ENCODE results near the gene AMPD3. TPM values are rescaled to one million over a fixed set of nuclear protein-coding genes. Genes with fewer than 3 reads are reported as not detected.

The AMPD3 gene
- total RNA-seq, 1 donor from 2014 or later = 9.8 TPM

GRCh38 chr11:10477690-10478046 lies 22.6 kb downstream of the AMPD3 start:
- TF ChIP-seq CTCF (IDR thresholded peaks at IDR 0.05) = no peak
- DNase-seq (no peak), ATAC-seq (no peak)
- Histone ChIP-seq H3K36me3 (peaks cover 11% of the 10 kb centered on the region), H3K27ac (no peak overlapping the region), H3K27me3 (ENCODE audit: low read depth) (no peaks in the 10 kb centered on the region), H3K4me1 (no peaks in the 10 kb centered on the region), H3K4me3 (no peak overlapping the region), H3K9me3 (no peaks in the 10 kb centered on the region)
- intact Hi-C loops (cut with DNase I) = no loop called here

DNA sequence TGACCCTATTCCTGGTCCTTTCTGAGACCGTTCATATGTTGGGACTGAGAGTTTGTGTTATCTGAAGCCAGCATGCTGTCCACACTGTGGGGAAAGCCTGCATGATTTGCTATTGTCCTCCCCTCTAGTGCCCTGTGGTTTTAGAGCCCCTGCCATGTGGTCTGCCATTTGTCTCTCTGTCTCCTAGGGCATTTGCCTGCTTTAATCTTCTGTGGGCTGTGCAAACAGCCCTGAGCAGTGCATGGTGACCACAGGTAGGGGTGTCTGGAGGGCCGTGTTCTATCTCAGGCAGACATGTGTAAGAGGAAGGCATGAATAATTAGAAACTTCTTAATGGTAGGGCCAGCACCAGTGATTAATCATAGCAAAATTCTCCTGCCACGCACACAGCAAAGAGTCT lies 23.0 kb downstream of the AMPD3 start:
- H3K27me3 ChIP-seq (ENCODE audit: low read depth) = no peaks in the 10 kb centered on the region
- H3K4me1 ChIP-seq = no peaks in the 10 kb centered on the region
- DNase-seq (no peak), ATAC-seq (no peak)
- H3K36me3 ChIP-seq = peaks cover 11% of the 10 kb centered on the region
- no peak for TF ChIP-seq CTCF (IDR thresholded peaks at IDR 0.05)
- no peaks in the 10 kb centered on the region for H3K9me3 ChIP-seq
- intact Hi-C loops (cut with DNase I) = no loop called here
- H3K27ac ChIP-seq = no peak overlapping the region
- H3K4me3 ChIP-seq = no peak overlapping the region

DNA sequence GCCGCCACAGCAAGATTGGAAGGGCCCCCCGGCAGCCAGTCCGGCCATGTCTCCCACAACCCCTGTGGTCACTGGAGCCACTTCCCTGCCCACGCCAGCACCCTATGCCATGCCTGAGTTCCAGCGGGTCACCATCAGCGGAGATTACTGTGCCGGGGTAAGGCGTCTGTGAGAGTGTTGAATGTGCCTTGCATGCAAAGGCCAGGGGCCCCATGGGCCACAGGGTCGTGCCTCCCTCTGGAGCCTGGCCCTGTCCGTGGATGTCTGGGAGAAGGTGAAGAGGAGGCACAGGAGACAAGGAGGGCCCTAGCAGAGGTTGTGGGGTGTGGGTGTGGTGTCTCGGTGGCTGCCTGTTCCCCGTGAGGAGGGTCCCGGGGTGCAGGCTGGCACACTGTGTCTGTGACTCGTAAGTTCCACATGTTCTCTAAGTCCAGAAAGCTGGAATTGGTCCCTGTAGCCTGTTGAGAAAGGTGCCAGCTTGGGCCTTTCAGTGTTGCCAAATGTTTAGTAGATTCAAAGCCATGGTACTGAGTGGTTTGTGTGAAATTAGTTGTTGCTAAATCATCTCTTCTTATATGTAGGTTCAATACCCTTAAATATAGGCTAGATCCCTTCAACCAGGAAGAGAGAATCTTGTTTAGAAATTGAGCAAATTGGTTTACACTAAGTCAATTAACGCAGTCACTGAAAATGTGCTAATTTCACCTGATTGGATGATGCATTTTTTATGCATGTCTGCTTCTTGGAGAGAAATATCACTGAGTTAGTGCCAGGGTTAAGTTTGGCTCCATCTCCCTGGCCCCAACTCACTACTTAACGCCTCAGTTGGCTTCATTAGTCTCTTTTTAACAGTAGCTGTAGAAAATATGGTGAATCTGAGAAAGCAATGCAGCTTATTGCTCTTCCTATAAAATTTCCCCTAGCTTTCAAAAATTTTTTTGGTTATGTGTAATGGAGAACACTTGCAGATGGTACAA lies 23.8 kb downstream of the AMPD3 start:
- no peak for TF ChIP-seq CTCF (IDR thresholded peaks at IDR 0.05)
- H3K36me3 ChIP-seq = peaks cover 14% of the 10 kb centered on the region
- no peak overlapping the region for H3K27ac ChIP-seq
- H3K4me1 ChIP-seq = no peaks in the 10 kb centered on the region
- H3K4me3 ChIP-seq = no peak overlapping the region
- no peaks in the 10 kb centered on the region for H3K27me3 ChIP-seq (ENCODE audit: low read depth)
- DNase-seq = no peak
- intact Hi-C loops (cut with DNase I) = no loop called here
- no peak for ATAC-seq
- no peaks in the 10 kb centered on the region for H3K9me3 ChIP-seq

DNA sequence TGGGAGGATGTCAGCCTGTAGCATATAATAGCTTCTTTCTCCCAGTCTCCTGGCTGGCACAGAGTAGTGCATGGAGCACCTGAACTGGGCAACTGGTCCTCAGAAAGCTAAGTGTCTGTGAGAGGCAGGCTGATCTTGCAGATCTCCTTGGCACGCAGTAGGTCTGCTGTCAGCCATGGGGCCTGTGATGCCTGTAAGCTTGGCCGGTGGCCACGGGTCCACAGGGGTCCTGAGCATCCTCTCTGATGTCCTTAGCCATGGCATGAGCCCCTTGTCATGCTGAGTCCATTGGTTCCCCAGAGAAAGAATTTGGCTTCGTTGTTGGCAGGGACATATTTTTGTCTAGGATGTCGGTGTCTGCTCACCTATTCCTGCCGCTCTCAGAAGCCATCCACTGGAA lies 25.0 kb downstream of the AMPD3 start:
- ATAC-seq (no peak), DNase-seq (no peak)
- no peaks in the 10 kb centered on the region for H3K9me3 ChIP-seq
- H3K4me3 ChIP-seq = no peak overlapping the region
- no peak overlapping the region for H3K27ac ChIP-seq
- intact Hi-C loops (cut with DNase I) = no loop called here
- H3K27me3 ChIP-seq (ENCODE audit: low read depth) = no peaks in the 10 kb centered on the region
- no peaks in the 10 kb centered on the region for H3K4me1 ChIP-seq
- H3K36me3 ChIP-seq = peaks cover 25% of the 10 kb centered on the region
- TF ChIP-seq CTCF (IDR thresholded peaks at IDR 0.05) = no peak

GRCh38 chr11:10480760-10481159 lies 25.7 kb downstream of the AMPD3 start:
- TF ChIP-seq CTCF (IDR thresholded peaks at IDR 0.05) = no peak

More at GRCh38 chr11:10480760-10481159, 25.7 kb downstream of the AMPD3 start:
- intact Hi-C loops (cut with DNase I) = no loop called here
- no peak for DNase-seq
- no peaks in the 10 kb centered on the region for H3K4me1 ChIP-seq
- H3K9me3 ChIP-seq = no peaks in the 10 kb centered on the region
- H3K27ac ChIP-seq = no peak overlapping the region
- H3K4me3 ChIP-seq = no peak overlapping the region
- H3K36me3 ChIP-seq = peaks cover 31% of the 10 kb centered on the region
- no peak for ATAC-seq
- no peaks in the 10 kb centered on the region for H3K27me3 ChIP-seq (ENCODE audit: low read depth)

Measured in lower lobe of right lung (tissue), 2 donors.